ENCODE data around the gene PKD1. TPM values are rescaled to one million over a fixed set of nuclear protein-coding genes. Genes with fewer than 3 reads are reported as not detected.
A peak's percentile ranks its signal among the peaks of the same experiment; 100 is the strongest.

PKD1 gene
- total RNA-seq, 4 donors from 2014 or later, result 297 to 459 (median 366) TPM

GRCh38 chr16:2060346-2060745 is 75.4 kb downstream of the PKD1 start:
- TF ChIP-seq POLR2AphosphoS5 (IDR thresholded peaks at IDR 0.05) (no peak), CTCF (IDR thresholded peaks at IDR 0.05) (no peak)
- 88% methylated on average over 10 of the region's 17 CpGs for WGBS
- no peaks in the 10 kb centered on the region for H3K9me3 ChIP-seq
- no peaks in the 10 kb centered on the region for H3K4me1 ChIP-seq
- intact Hi-C loops (cut with DNase I), result no loop called here
- H3K4me3 ChIP-seq, result no peak overlapping the region
- no peak for DNase-seq (ENCODE audit: extremely low spot score)
- H3K27ac ChIP-seq (replicated peaks in 1 of 4), result no peak overlapping the region
- H3K27me3 ChIP-seq, result no peaks in the 10 kb centered on the region
- H3K36me3 ChIP-seq, result peaks cover 34 to 95% (median 88%) of the 10 kb centered on the region in 4 donors

GRCh38 chr16:2058872-2059271 is 76.8 kb downstream of the PKD1 start:
- Histone ChIP-seq H3K9me3 (no peaks in the 10 kb centered on the region), H3K36me3 (peaks cover 33 to 96% (median 90%) of the 10 kb centered on the region in 4 donors), H3K27me3 (no peaks in the 10 kb centered on the region), H3K27ac (replicated peaks in 1 of 4) (no peak overlapping the region), H3K4me1 (no peaks in the 10 kb centered on the region), H3K4me3 (no peak overlapping the region)
- WGBS, result 95% methylated on average over 10 of the region's 10 CpGs
- intact Hi-C loops (cut with DNase I), result no loop called here
- DNase-seq (ENCODE audit: extremely low spot score), result no peak
- TF ChIP-seq CTCF (IDR thresholded peaks at IDR 0.05) (no peak), EP300 (IDR thresholded peaks at IDR 0.05) (no peak), POLR2AphosphoS5 (IDR thresholded peaks at IDR 0.05) (no peak), POLR2A (IDR thresholded peaks at IDR 0.05; ENCODE audit: low read depth) (no peak)

GRCh38 chr16:2058420-2058819 is 77.3 kb downstream of the PKD1 start:
- WGBS, result 87% methylated on average over 6 of the region's 13 CpGs
- Histone ChIP-seq H3K27ac (replicated peaks in 1 of 4) (no peak overlapping the region), H3K27me3 (no peaks in the 10 kb centered on the region), H3K9me3 (no peaks in the 10 kb centered on the region), H3K36me3 (peaks cover 36 to 96% (median 90%) of the 10 kb centered on the region in 4 donors), H3K4me3 (no peak overlapping the region), H3K4me1 (no peaks in the 10 kb centered on the region)
- DNase-seq (ENCODE audit: extremely low spot score), result no peak
- intact Hi-C loops (cut with DNase I), result no loop called here
- TF ChIP-seq CTCF (IDR thresholded peaks at IDR 0.05) (no peak), POLR2A (IDR thresholded peaks at IDR 0.05; ENCODE audit: low read depth) (no peak), EP300 (IDR thresholded peaks at IDR 0.05) (no peak), POLR2AphosphoS5 (IDR thresholded peaks at IDR 0.05) (no peak)

GRCh38 chr16:2057438-2057837 is 78.3 kb downstream of the PKD1 start:
- TF ChIP-seq EP300 (IDR thresholded peaks at IDR 0.05) (no peak), POLR2A (IDR thresholded peaks at IDR 0.05; ENCODE audit: low read depth) (no peak), POLR2AphosphoS5 (IDR thresholded peaks at IDR 0.05) (no peak), CTCF (IDR thresholded peaks at IDR 0.05) (no peak)
- no peaks in the 10 kb centered on the region for H3K9me3 ChIP-seq
- no peaks in the 10 kb centered on the region for H3K4me1 ChIP-seq
- no peaks in the 10 kb centered on the region for H3K27me3 ChIP-seq
- H3K27ac ChIP-seq (replicated peaks in 1 of 4), result no peak overlapping the region
- H3K4me3 ChIP-seq, result no peak overlapping the region
- WGBS, result 95% methylated on average over 7 of the region's 10 CpGs
- intact Hi-C loops (cut with DNase I), result no loop called here
- no peak for DNase-seq (ENCODE audit: extremely low spot score)
- H3K36me3 ChIP-seq, result peaks cover 35 to 96% (median 90%) of the 10 kb centered on the region in 4 donors

GRCh38 chr16:2056681-2057407 is 78.9 kb downstream of the PKD1 start:
- intact Hi-C loops (cut with DNase I), result no loop called here
- DNase-seq (ENCODE audit: extremely low spot score), result no peak
- Histone ChIP-seq H3K27ac (replicated peaks in 1 of 4) (no peak overlapping the region), H3K27me3 (no peaks in the 10 kb centered on the region), H3K9me3 (no peaks in the 10 kb centered on the region), H3K4me1 (no peaks in the 10 kb centered on the region), H3K4me3 (no peak overlapping the region), H3K36me3 (peaks cover 35 to 96% (median 90%) of the 10 kb centered on the region in 4 donors)
- no peak for TF ChIP-seq POLR2AphosphoS5 (IDR thresholded peaks at IDR 0.05)
- TF ChIP-seq CTCF (IDR thresholded peaks at IDR 0.05), result peak in 1 of 3 experiments; percentile 27
- no peak for TF ChIP-seq EP300 (IDR thresholded peaks at IDR 0.05)
- TF ChIP-seq POLR2A (IDR thresholded peaks at IDR 0.05; ENCODE audit: low read depth), result no peak
- 79% methylated on average over 8 of the region's 19 CpGs for WGBS
